ENCODE results near the gene IL1RL1. TPM values are rescaled to one million over a fixed set of nuclear protein-coding genes. Genes with fewer than 3 reads are reported as not detected.

The IL1RL1 gene
- total and polyA plus RNA-seq, 4 donors = 0.17 to 1.1 TPM; not detected in 2

- DNase-seq (ENCODE audit: low read depth in 4 of 6, low spot score in 6 of 6) = no peak
- Histone ChIP-seq H3K9me3 (ENCODE audit: control insufficient read depth, insufficient read depth, low read length) (no peaks in the 10 kb centered on the region), H3K36me3 (ENCODE audit: control insufficient read depth, insufficient read depth, low read length) (no peaks in the 10 kb centered on the region), H3K27ac (ENCODE audit: low read depth, low read length) (no peak overlapping the region), H3K4me3 (ENCODE audit: low read depth, low read length) (no peak overlapping the region), H3K4me1 (ENCODE audit: control insufficient read depth, insufficient read depth, low read length) (no peaks in the 10 kb centered on the region), H3K27me3 (ENCODE audit: control insufficient read depth, insufficient read depth, low read length) (no peaks in the 10 kb centered on the region)
- 87% methylated on average over 2 of the region's 3 CpGs for WGBS (ENCODE audit: insufficient coverage)
These were observed 33.0 kb downstream of the IL1RL1 start for GRCh38 chr2:102344397-102344796.

- Histone ChIP-seq H3K4me1 (ENCODE audit: control insufficient read depth, insufficient read depth, low read length) (no peaks in the 10 kb centered on the region), H3K9me3 (ENCODE audit: control insufficient read depth, insufficient read depth, low read length) (no peaks in the 10 kb centered on the region)
- no CpG with 5 or more reads among the region's 4 CpGs for WGBS (ENCODE audit: insufficient coverage)
These were observed 34.1 kb downstream of the IL1RL1 start for GRCh38 chr2:102345329-102345920.

GRCh38 chr2:102346381-102347130 is 35.2 kb downstream of the IL1RL1 start:
- WGBS (ENCODE audit: insufficient coverage) = 100% methylated on average over 1 of the region's 7 CpGs
- Histone ChIP-seq H3K9me3 (ENCODE audit: control insufficient read depth, insufficient read depth, low read length) (no peaks in the 10 kb centered on the region), H3K27ac (ENCODE audit: low read depth, low read length) (no peak overlapping the region), H3K4me1 (ENCODE audit: control insufficient read depth, insufficient read depth, low read length) (no peaks in the 10 kb centered on the region), H3K4me3 (ENCODE audit: low read depth, low read length) (no peak overlapping the region), H3K27me3 (ENCODE audit: control insufficient read depth, insufficient read depth, low read length) (no peaks in the 10 kb centered on the region), H3K36me3 (ENCODE audit: control insufficient read depth, insufficient read depth, low read length) (no peaks in the 10 kb centered on the region)
- DNase-seq (ENCODE audit: low read depth in 4 of 6, low spot score in 6 of 6) = no peak

More at GRCh38 chr2:102345329-102345920, 34.1 kb downstream of the IL1RL1 start:
- Histone ChIP-seq H3K36me3 (ENCODE audit: control insufficient read depth, insufficient read depth, low read length) (no peaks in the 10 kb centered on the region), H3K4me3 (ENCODE audit: low read depth, low read length) (no peak overlapping the region), H3K27ac (ENCODE audit: low read depth, low read length) (no peak overlapping the region), H3K27me3 (ENCODE audit: control insufficient read depth, insufficient read depth, low read length) (no peaks in the 10 kb centered on the region)
- no peak for DNase-seq (ENCODE audit: low read depth in 4 of 6, low spot score in 6 of 6)

- no peaks in the 10 kb centered on the region for H3K4me1 ChIP-seq (ENCODE audit: control insufficient read depth, insufficient read depth, low read length)
These were observed 38.9 kb downstream of the IL1RL1 start for GRCh38 chr2:102350137-102350793.

GRCh38 chr2:102355526-102356380 is 44.4 kb downstream of the IL1RL1 start, which contains the start of gene IL18R1:
IL18R1 (plus strand) TSS chr2:102355796; CDS start chr2:102362661, 6,865 bp downstream.
- H3K36me3 ChIP-seq (ENCODE audit: control insufficient read depth, insufficient read depth, low read length) = no peaks in the 10 kb centered on the region
- no peak within 1 kb of the TSS for H3K27ac ChIP-seq (ENCODE audit: low read depth, low read length)
- H3K4me1 ChIP-seq (ENCODE audit: control insufficient read depth, insufficient read depth, low read length) = peaks cover 7% of the 10 kb centered on the region
- WGBS (ENCODE audit: insufficient coverage) = under 1% methylated on average over 63 of the region's 69 CpGs
- H3K9me3 ChIP-seq (ENCODE audit: control insufficient read depth, insufficient read depth, low read length) = no peaks in the 10 kb centered on the region
- peak within 1 kb of the TSS; percentile 59 for H3K4me3 ChIP-seq (ENCODE audit: low read depth, low read length)
- peaks cover 5% of the 10 kb centered on the region for H3K27me3 ChIP-seq (ENCODE audit: control insufficient read depth, insufficient read depth, low read length)
- DNase-seq (ENCODE audit: low read depth in 4 of 6, low spot score in 6 of 6) = peak in 5 of 6 donors; percentile 38 to 86 (median 50)

More at GRCh38 chr2:102350137-102350793, 38.9 kb downstream of the IL1RL1 start:
- Histone ChIP-seq H3K4me3 (ENCODE audit: low read depth, low read length) (no peak overlapping the region), H3K9me3 (ENCODE audit: control insufficient read depth, insufficient read depth, low read length) (no peaks in the 10 kb centered on the region), H3K27ac (ENCODE audit: low read depth, low read length) (no peak overlapping the region), H3K27me3 (ENCODE audit: control insufficient read depth, insufficient read depth, low read length) (no peaks in the 10 kb centered on the region), H3K36me3 (ENCODE audit: control insufficient read depth, insufficient read depth, low read length) (no peaks in the 10 kb centered on the region)
- 50% methylated on average over 1 of the region's 1 CpG for whole genome bisulfite sequencing (ENCODE audit: insufficient coverage)
- no peak for DNase-seq (ENCODE audit: low read depth in 4 of 6, low spot score in 6 of 6)

GRCh38 chr2:102356381-102356712 is 45.0 kb downstream of the IL1RL1 start:
- H3K36me3 ChIP-seq (ENCODE audit: control insufficient read depth, insufficient read depth, low read length) = no peaks in the 10 kb centered on the region
- peaks cover 7% of the 10 kb centered on the region for H3K4me1 ChIP-seq (ENCODE audit: control insufficient read depth, insufficient read depth, low read length)
- WGBS (ENCODE audit: insufficient coverage) = no CpG with 5 or more reads among the region's 7 CpGs
- H3K27me3 ChIP-seq (ENCODE audit: control insufficient read depth, insufficient read depth, low read length) = peaks cover 5% of the 10 kb centered on the region
- no peaks in the 10 kb centered on the region for H3K9me3 ChIP-seq (ENCODE audit: control insufficient read depth, insufficient read depth, low read length)
- no peak overlapping the region for H3K27ac ChIP-seq (ENCODE audit: low read depth, low read length)
- no peak for DNase-seq (ENCODE audit: low read depth in 4 of 6, low spot score in 6 of 6)
- peak overlapping the region; percentile 59 for H3K4me3 ChIP-seq (ENCODE audit: low read depth, low read length)

GRCh38 chr2:102356741-102357140 is 45.4 kb downstream of the IL1RL1 start:
- Histone ChIP-seq H3K27ac (ENCODE audit: low read depth, low read length) (no peak overlapping the region), H3K36me3 (ENCODE audit: control insufficient read depth, insufficient read depth, low read length) (no peaks in the 10 kb centered on the region), H3K9me3 (ENCODE audit: control insufficient read depth, insufficient read depth, low read length) (no peaks in the 10 kb centered on the region), H3K27me3 (ENCODE audit: control insufficient read depth, insufficient read depth, low read length) (peaks cover 5% of the 10 kb centered on the region), H3K4me3 (ENCODE audit: low read depth, low read length) (no peak overlapping the region), H3K4me1 (ENCODE audit: control insufficient read depth, insufficient read depth, low read length) (peaks cover 7% of the 10 kb centered on the region)
- DNase-seq (ENCODE audit: low read depth in 4 of 6, low spot score in 6 of 6) = no peak
- WGBS (ENCODE audit: insufficient coverage) = 75% methylated on average over 1 of the region's 2 CpGs

GRCh38 chr2:102357937-102358336 is 46.6 kb downstream of the IL1RL1 start:
- Histone ChIP-seq H3K36me3 (ENCODE audit: control insufficient read depth, insufficient read depth, low read length) (no peaks in the 10 kb centered on the region), H3K27me3 (ENCODE audit: control insufficient read depth, insufficient read depth, low read length) (peaks cover 5% of the 10 kb centered on the region), H3K9me3 (ENCODE audit: control insufficient read depth, insufficient read depth, low read length) (no peaks in the 10 kb centered on the region), H3K4me3 (ENCODE audit: low read depth, low read length) (no peak overlapping the region), H3K4me1 (ENCODE audit: control insufficient read depth, insufficient read depth, low read length) (peaks cover 7% of the 10 kb centered on the region), H3K27ac (ENCODE audit: low read depth, low read length) (no peak overlapping the region)
- DNase-seq (ENCODE audit: low read depth in 4 of 6, low spot score in 6 of 6) = no peak
- WGBS (ENCODE audit: insufficient coverage) = no CpG with 5 or more reads among the region's 2 CpGs

GRCh38 chr2:102358496-102358895 is 47.1 kb downstream of the IL1RL1 start:
- no peaks in the 10 kb centered on the region for H3K36me3 ChIP-seq (ENCODE audit: control insufficient read depth, insufficient read depth, low read length)
- peaks cover 7% of the 10 kb centered on the region for H3K4me1 ChIP-seq (ENCODE audit: control insufficient read depth, insufficient read depth, low read length)
- peaks cover 5% of the 10 kb centered on the region for H3K27me3 ChIP-seq (ENCODE audit: control insufficient read depth, insufficient read depth, low read length)
- H3K9me3 ChIP-seq (ENCODE audit: control insufficient read depth, insufficient read depth, low read length) = no peaks in the 10 kb centered on the region
- H3K27ac ChIP-seq (ENCODE audit: low read depth, low read length) = no peak overlapping the region
- H3K4me3 ChIP-seq (ENCODE audit: low read depth, low read length) = no peak overlapping the region
- no CpG with 5 or more reads among the region's 8 CpGs for WGBS (ENCODE audit: insufficient coverage)
- DNase-seq (ENCODE audit: low read depth in 4 of 6, low spot score in 6 of 6) = no peak
